Astrocyte (in vitro differentiated cells and primary cell): Measurements from ENCODE around the gene SNRPD3.

ENCODE experiments used
- CTCF ChIP-seq: IDR thresholded peaks from 2 replicates; pipeline ENCODE4 v1.5.1; 2011; ENCODE audit warnings: low read depth, mild to moderate bottlenecking, inconsistent platforms, low read length, moderate library complexity; ENCODE audit not compliant: insufficient read depth
- EZH2 ChIP-seq: IDR thresholded peaks from 2 replicates; pipeline ENCODE4 v1.6.1; 2012; ENCODE audit warnings: mild to moderate bottlenecking, low read length, inconsistent platforms; ENCODE audit not compliant: insufficient read depth

GRCh38 chr22:24567668-24568067, 11.9 kb downstream of the SNRPD3 start:
- no peak for TF ChIP-seq CTCF
- TF ChIP-seq EZH2 = no peak
